Retina (tissue), 1 donor: ENCODE measurements around the gene C6orf141.

Source experiments
- DNase-seq: peaks from one replicate; pipeline ENCODE4 v3.0.0-alpha.2; 2016

Gene C6orf141

GRCh38 chr6:49550492-49551077 lies at the start of gene C6orf141:
Gene C6orf141 (plus strand): TSS chr6:49550668. CDS start chr6:49550793, 125 bp downstream.
- DNase-seq = peak; percentile 80

- no peak for DNase-seq
Measured at GRCh38 chr6:49504666-49505065, 45.8 kb upstream of the C6orf141 start.

GRCh38 chr6:49506569-49507111 lies 43.8 kb upstream of the C6orf141 start:
- DNase-seq = no peak

GRCh38 chr6:49509342-49509741 lies 41.1 kb upstream of the C6orf141 start:
- no peak for DNase-seq

- no peak for DNase-seq
Measured at GRCh38 chr6:49513153-49513989, 37.1 kb upstream of the C6orf141 start.

- DNase-seq = no peak
Measured at GRCh38 chr6:49514571-49515484, 35.6 kb upstream of the C6orf141 start.

GRCh38 chr6:49515485-49516146 lies 34.9 kb upstream of the C6orf141 start:
- DNase-seq = no peak

GRCh38 chr6:49516147-49516505 lies 34.3 kb upstream of the C6orf141 start:
- no peak for DNase-seq

- no peak for DNase-seq
Measured at GRCh38 chr6:49517919-49518318, 32.5 kb upstream of the C6orf141 start.

- no peak for DNase-seq
Measured at GRCh38 chr6:49519660-49520059, 30.8 kb upstream of the C6orf141 start.

- no peak for DNase-seq
Measured at GRCh38 chr6:49522710-49523593, 27.5 kb upstream of the C6orf141 start.

GRCh38 chr6:49523901-49524300 lies 26.6 kb upstream of the C6orf141 start:
- DNase-seq = no peak

GRCh38 chr6:49524541-49524940 lies 25.9 kb upstream of the C6orf141 start:
- no peak for DNase-seq

- DNase-seq = no peak
Measured at GRCh38 chr6:49526598-49526997, 23.9 kb upstream of the C6orf141 start.

GRCh38 chr6:49527320-49527719 lies 23.1 kb upstream of the C6orf141 start:
- no peak for DNase-seq

- no peak for DNase-seq
Measured at GRCh38 chr6:49528571-49528970, 21.9 kb upstream of the C6orf141 start.

- DNase-seq = no peak
Measured at GRCh38 chr6:49530141-49530776, 20.2 kb upstream of the C6orf141 start.

- DNase-seq = peak; percentile 24
Measured at GRCh38 chr6:49531774-49532569, 18.5 kb upstream of the C6orf141 start.

- no peak for DNase-seq
Measured at GRCh38 chr6:49535795-49536194, 14.7 kb upstream of the C6orf141 start.

GRCh38 chr6:49539102-49539501 lies 11.4 kb upstream of the C6orf141 start:
- no peak for DNase-seq
